Keratinocyte (primary cell): ENCODE data around the gene NPAS3. TPM values are rescaled to one million over a fixed set of nuclear protein-coding genes. Genes with fewer than 3 reads are reported as not detected.

Experiments
- DNase-seq: peaks from one replicate; pipeline ENCODE4 v3.0.0-alpha.2; 2011; ENCODE audit warnings: low read depth, missing footprints, low spot score
- FAIRE-seq: peaks from 2 replicates; lab custom pipeline; 2011; peaks lifted over from hg19 to GRCh38; lab: Jason Lieb, UNC
- H2AFZ ChIP-seq: 2 replicates; pipeline ENCODE4 v1.6.0; 2012; ENCODE audit warnings: low read length, control low read depth, inconsistent platforms; ENCODE audit not compliant: control insufficient read depth
- H3K27ac ChIP-seq: 2 replicates; pipeline ENCODE4 v1.5.1; 2011; ENCODE audit warnings: low read length; ENCODE audit not compliant: control insufficient read depth, insufficient read depth
- H3K27me3 ChIP-seq: 3 replicates; pipeline ENCODE4 v1.6.0; 2011; ENCODE audit warnings: low read length; ENCODE audit not compliant: control insufficient read depth, insufficient read depth; ENCODE audit errors: extremely low read depth
- H3K36me3 ChIP-seq, 2 experiments: 2 replicates in 1 of 2; 3 replicates in 1 of 2; pipeline ENCODE4 v1.5.1; 2011; ENCODE audit warnings: low read length in 2 of 2, mild to moderate bottlenecking in 1 of 2; ENCODE audit not compliant: control insufficient read depth in 2 of 2, insufficient read depth in 2 of 2; ENCODE audit errors: extremely low read depth in 1 of 2
- H3K4me1 ChIP-seq: 3 replicates; pipeline ENCODE4 v1.5.1; 2011; ENCODE audit warnings: low read length; ENCODE audit not compliant: control insufficient read depth, insufficient read depth; ENCODE audit errors: extremely low read depth
- H3K4me2 ChIP-seq: 3 replicates; pipeline ENCODE4 v1.6.0; 2011; ENCODE audit warnings: low read depth, low read length; ENCODE audit not compliant: control insufficient read depth, insufficient read depth; ENCODE audit errors: extremely low read depth
- H3K4me3 ChIP-seq, 3 experiments: fragments of 200-600 bp in 1 of 3; sonication (generic) in 1 of 3; 2 replicates in 2 of 3; 3 replicates in 1 of 3; pipeline ENCODE4 v1.5.1; 2011 to 2016; ENCODE audit warnings: low read length in 3 of 3, mild to moderate bottlenecking in 3 of 3, control low read depth in 2 of 3, inconsistent platforms in 1 of 3, low read depth in 1 of 3, mixed read lengths in 1 of 3, mixed run types in 1 of 3, moderate library complexity in 1 of 3; ENCODE audit not compliant: control insufficient read depth in 2 of 3, insufficient read depth in 2 of 3; ENCODE audit errors: extremely low read depth in 1 of 3
- H3K79me2 ChIP-seq: 2 replicates; pipeline ENCODE4 v1.6.0; 2012; ENCODE audit warnings: low read length; ENCODE audit not compliant: control insufficient read depth, insufficient read depth
- H3K9ac ChIP-seq: 3 replicates; pipeline ENCODE4 v1.6.0; 2011; ENCODE audit warnings: low read length; ENCODE audit not compliant: control insufficient read depth, insufficient read depth; ENCODE audit errors: extremely low read depth
- H3K9me1 ChIP-seq: 3 replicates; pipeline ENCODE4 v1.6.0; 2011; ENCODE audit warnings: low read length; ENCODE audit not compliant: control insufficient read depth, insufficient read depth; ENCODE audit errors: extremely low read depth
- H3K9me3 ChIP-seq: 2 replicates; pipeline ENCODE4 v1.5.1; 2012; ENCODE audit warnings: low read depth, low read length; ENCODE audit not compliant: control insufficient read depth
- H4K20me1 ChIP-seq: 3 replicates; pipeline ENCODE4 v1.6.0; 2011; ENCODE audit warnings: low read length; ENCODE audit not compliant: control insufficient read depth, insufficient read depth; ENCODE audit errors: extremely low read depth
- CTCF ChIP-seq, 3 experiments: IDR thresholded peaks in 1 of 3; conservative IDR thresholded peaks in 1 of 3; optimal IDR thresholded peaks in 1 of 3; 2 replicates in 2 of 3; 3 replicates in 1 of 3; pipeline versions ENCODE3 to v1.5.1; 2011; ENCODE audit warnings: low read length in 3 of 3, mild to moderate bottlenecking in 3 of 3, moderate library complexity in 2 of 3, control low read depth in 1 of 3, inconsistent platforms in 1 of 3; ENCODE audit not compliant: insufficient read depth in 2 of 3; ENCODE audit errors: extremely low read depth in 1 of 3
- EZH2 ChIP-seq: IDR thresholded peaks from one replicate; pipeline ENCODE4 v1.6.1; 2012; ENCODE audit warnings: inconsistent platforms, mild to moderate bottlenecking, low read length, moderate library complexity
- dilution Hi-C: fragments of 300-500 bp; cut with MboI; formaldehyde crosslinking; loops from one replicate; pipeline ENCODE4 v1.7.0; 2020; ENCODE audit warnings: low sequenced_read_pairs; ENCODE audit not compliant: extremely low pct_ligation_motif_present
- polyA plus RNA-seq, 5 experiments: library from polyadenylated mRNA; depleted of rRNA in 3 of 5; stranded (reverse) in 3 of 5; stranded (forward) in 1 of 5; unstranded in 1 of 5; fragments of >200 nt; gene quantifications; 1 replicate in 1 of 5; 2 replicates in 3 of 5; 3 replicates in 1 of 5; pipeline versions ENCODE4 v1.2.1 to v1.2.3, GENCODE V29; 2011 to 2012; ENCODE audit warnings: missing spikeins in 2 of 5, low read depth in 1 of 5, low replicate concordance in 1 of 5

The NPAS3 gene
- polyA plus RNA-seq, 1 donor (not counting 4 experiments of a cell fraction or from before 2014, with no cell fraction given) = 0.07 TPM

DNA sequence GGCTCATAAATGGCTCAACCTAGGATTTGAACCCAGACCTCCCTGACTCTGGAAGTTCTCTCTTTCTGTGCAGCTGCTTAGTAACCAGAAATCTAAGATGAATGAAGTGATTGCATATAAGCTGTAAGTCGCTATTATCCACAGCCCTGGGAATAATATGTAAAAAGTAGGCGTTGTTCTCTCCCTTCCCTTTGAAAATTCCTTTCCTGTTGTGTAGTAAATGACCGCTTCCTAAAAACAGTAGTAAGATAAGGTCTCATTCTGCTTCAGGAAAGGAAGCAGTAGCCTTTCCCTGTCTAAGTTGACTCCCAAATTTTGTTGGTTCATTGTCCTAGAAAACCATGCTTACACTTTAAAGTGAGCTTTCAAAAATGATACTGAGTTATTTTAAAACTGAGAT lies 593.9 kb downstream of the NPAS3 start:
- H3K79me2 ChIP-seq = no peaks in the 10 kb centered on the region
- H3K4me1 ChIP-seq = no peaks in the 10 kb centered on the region
- dilution Hi-C loops = no loop called here
- no peak overlapping the region for H2AFZ ChIP-seq
- H3K9me1 ChIP-seq = no peaks in the 10 kb centered on the region
- H3K9me3 ChIP-seq = no peaks in the 10 kb centered on the region
- no peaks in the 10 kb centered on the region for H4K20me1 ChIP-seq
- TF ChIP-seq CTCF (optimal IDR thresholded peaks at IDR 0.05 in 1 of 3, IDR thresholded peaks at IDR 0.05 in 1 of 3, conservative IDR thresholded peaks at IDR 0.05 in 1 of 3; ENCODE audit: extremely low read depth in 1 of 3, insufficient read depth in 2 of 3, low read length in 3 of 3) (no peak), EZH2 (no peak)
- no peak overlapping the region for H3K4me3 ChIP-seq
- no peaks in the 10 kb centered on the region for H3K36me3 ChIP-seq
- H3K4me2 ChIP-seq = no peak overlapping the region
- H3K27ac ChIP-seq = no peak overlapping the region
- H3K9ac ChIP-seq = no peak overlapping the region
- DNase-seq (no peak), FAIRE-seq (no peak)
- H3K27me3 ChIP-seq = no peaks in the 10 kb centered on the region

- no peak overlapping the region for H2AFZ ChIP-seq
- FAIRE-seq (no peak), DNase-seq (no peak)
- no peak overlapping the region for H3K9ac ChIP-seq
- no peaks in the 10 kb centered on the region for H3K4me1 ChIP-seq
- H3K27me3 ChIP-seq = no peaks in the 10 kb centered on the region
- no peak overlapping the region for H3K4me3 ChIP-seq
- H3K36me3 ChIP-seq = no peaks in the 10 kb centered on the region
- no peak overlapping the region for H3K4me2 ChIP-seq
- TF ChIP-seq EZH2 (no peak), CTCF (optimal IDR thresholded peaks at IDR 0.05 in 1 of 3, IDR thresholded peaks at IDR 0.05 in 1 of 3, conservative IDR thresholded peaks at IDR 0.05 in 1 of 3; ENCODE audit: extremely low read depth in 1 of 3, insufficient read depth in 2 of 3, low read length in 3 of 3) (no peak)
- dilution Hi-C loops = no loop called here
- H4K20me1 ChIP-seq = no peaks in the 10 kb centered on the region
- no peaks in the 10 kb centered on the region for H3K79me2 ChIP-seq
- H3K27ac ChIP-seq = no peak overlapping the region
- H3K9me3 ChIP-seq = no peaks in the 10 kb centered on the region
- no peaks in the 10 kb centered on the region for H3K9me1 ChIP-seq
Observed at GRCh38 chr14:33534104-33534503, 595.4 kb downstream of the NPAS3 start.
